HFF-Myc (cell line): ENCODE measurements around the gene KANK2.

ENCODE experiments used
- DNase-seq: peaks from one replicate; pipeline ENCODE4 v3.0.0-alpha.2; 2011; ENCODE audit warnings: low read depth; ENCODE audit errors: extremely low read depth
- H3K4me3 ChIP-seq: replicated peaks from 2 replicates; pipeline ENCODE4 v1.5.1; 2011; ENCODE audit warnings: low read depth, mild to moderate bottlenecking, control low read depth, low read length
- TF ChIP-seq, protein P1 (sequence below): IDR thresholded peaks from 2 replicates; pipeline ENCODE4 v1.5.1; 2012; ENCODE audit warnings: mild to moderate bottlenecking, low read depth, low read length, control low read depth; ENCODE audit errors: missing control alignments

KANK2 gene

DNA sequence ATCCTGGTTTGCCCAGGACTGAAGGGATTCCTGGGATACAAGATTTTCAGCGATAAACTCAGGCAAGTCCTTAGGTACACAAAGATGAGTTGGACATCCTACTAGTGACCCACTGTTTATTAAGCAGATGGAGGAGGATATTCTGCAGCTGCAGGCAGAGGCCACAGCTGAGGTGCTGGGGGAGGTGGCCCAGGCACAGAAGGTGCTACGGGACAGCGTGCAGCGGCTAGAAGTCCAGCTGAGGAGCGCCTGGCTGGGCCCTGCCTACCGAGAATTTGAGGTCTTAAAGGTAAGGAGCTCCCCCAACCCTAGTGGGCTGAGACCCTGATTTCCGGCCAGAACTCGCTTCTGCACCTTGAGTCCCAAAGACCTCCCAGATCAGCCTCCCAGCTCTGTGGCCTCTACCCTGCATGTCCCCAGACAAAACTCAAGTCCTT lies 42.7 kb upstream of the KANK2 start:
- DNase-seq = no peak
- H3K4me3 ChIP-seq = no peak overlapping the region

DNA sequence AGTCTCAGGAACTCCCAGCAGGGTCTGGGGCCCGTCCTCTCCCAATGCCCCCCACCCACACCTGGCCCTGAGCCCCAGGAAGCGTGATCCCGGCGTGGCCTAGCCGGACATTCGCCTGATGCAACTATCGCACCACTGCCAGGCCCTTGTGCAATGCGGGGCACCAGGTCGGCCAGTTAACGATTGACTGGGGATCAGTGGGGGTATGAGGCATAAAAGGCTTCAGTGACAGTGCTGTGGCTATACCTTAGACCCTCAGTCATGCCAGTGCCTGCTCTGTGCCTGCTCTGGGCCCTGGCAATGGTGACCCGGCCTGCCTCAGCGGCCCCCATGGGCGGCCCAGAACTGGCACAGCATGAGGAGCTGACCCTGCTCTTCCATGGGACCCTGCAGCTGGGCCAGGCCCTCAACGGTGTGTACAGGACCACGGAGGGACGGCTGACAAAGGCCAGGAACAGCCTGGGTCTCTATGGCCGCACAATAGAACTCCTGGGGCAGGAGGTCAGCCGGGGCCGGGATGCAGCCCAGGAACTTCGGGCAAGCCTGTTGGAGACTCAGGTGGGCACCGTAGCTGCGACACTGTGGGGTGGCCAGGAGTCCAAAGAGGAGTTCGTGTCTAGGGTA lies 42.1 kb upstream of the KANK2 start, which contains the start of gene ANGPTL8:
ANGPTL8 (plus strand) TSS at position 243 of the 624 bp plus-strand sequence; CDS start at position 262, 19 bp downstream.
- H3K4me3 ChIP-seq = no peak within 1 kb of the TSS
- TF ChIP-seq, protein P1, sequence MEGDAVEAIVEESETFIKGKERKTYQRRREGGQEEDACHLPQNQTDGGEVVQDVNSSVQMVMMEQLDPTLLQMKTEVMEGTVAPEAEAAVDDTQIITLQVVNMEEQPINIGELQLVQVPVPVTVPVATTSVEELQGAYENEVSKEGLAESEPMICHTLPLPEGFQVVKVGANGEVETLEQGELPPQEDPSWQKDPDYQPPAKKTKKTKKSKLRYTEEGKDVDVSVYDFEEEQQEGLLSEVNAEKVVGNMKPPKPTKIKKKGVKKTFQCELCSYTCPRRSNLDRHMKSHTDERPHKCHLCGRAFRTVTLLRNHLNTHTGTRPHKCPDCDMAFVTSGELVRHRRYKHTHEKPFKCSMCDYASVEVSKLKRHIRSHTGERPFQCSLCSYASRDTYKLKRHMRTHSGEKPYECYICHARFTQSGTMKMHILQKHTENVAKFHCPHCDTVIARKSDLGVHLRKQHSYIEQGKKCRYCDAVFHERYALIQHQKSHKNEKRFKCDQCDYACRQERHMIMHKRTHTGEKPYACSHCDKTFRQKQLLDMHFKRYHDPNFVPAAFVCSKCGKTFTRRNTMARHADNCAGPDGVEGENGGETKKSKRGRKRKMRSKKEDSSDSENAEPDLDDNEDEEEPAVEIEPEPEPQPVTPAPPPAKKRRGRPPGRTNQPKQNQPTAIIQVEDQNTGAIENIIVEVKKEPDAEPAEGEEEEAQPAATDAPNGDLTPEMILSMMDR = no peak
- DNase-seq = no peak

More for the DNA sequence above, 42.7 kb upstream of the KANK2 start:
- TF ChIP-seq, protein P1 = no peak

DNA sequence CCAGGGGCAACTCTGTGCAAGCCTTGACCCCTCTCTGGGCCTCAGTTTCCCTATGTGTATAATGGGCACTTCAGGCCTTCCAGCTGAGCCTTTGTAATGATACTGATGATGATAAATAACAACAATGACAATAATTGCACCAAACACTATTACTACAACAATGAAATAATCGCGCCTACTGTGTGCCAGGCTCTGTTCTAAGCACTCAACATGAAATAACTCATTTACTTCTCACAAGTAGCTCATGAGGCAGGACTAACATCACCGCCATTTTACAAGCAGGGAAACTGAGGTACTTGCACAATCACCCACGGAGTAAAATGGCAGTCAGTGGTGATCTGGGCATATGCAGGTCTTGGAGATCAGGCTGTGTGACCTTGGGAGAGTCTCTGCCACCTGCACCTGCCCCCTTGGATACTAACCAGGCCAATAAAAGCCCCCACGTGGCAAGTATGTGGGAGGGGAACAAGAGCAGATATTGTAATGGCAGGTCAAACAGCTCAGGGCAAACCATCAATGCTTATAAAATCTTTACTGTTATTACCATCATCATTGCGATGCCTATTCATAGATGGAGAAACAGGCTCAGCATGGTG lies 41.5 kb upstream of the KANK2 start:
- TF ChIP-seq, protein P1 = no peak
- no peak overlapping the region for H3K4me3 ChIP-seq
- DNase-seq = no peak

DNA sequence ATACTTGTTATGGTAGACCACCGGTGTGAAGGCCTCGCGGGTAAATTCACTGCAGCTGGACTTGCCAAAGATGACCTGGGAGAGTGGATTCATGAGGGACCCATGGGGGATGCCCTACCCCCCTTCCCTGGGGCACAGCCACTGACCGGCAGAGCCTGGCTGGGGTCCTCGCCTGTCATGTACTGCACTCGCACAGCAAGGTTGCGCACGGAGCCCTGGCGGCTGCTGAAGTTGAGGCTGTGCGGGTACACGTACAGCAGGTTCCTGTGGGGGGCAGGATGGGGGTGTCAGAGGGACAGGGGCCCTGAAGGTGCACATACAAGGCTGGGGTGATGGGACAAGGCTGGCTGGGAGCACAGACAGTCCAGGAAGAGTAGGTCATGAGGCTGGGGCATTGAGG lies 40.7 kb upstream of the KANK2 start:
- DNase-seq = no peak
- TF ChIP-seq, protein P1 = no peak
- H3K4me3 ChIP-seq = no peak overlapping the region

DNA sequence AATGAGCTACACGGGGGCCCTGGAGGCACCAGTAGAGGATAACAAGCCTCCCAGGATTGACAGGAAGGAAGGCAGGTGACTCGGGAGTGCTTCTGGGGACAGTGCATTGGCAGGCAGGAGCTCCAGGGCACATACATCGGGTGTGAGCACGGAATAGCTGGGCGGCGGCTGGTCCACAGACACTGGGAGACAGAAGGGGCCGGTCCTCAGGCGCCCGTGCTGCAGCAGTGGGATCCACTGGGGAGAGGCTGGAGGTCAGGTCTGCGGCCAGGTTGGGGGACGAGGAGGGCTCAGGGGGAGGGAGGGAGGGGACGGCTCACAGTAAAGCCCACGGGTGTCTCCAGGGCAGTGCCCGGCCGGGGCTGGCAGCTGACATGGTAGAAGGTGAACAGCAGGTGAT lies 40.0 kb upstream of the KANK2 start:
- H3K4me3 ChIP-seq = no peak overlapping the region
- TF ChIP-seq, protein P1 = no peak
- DNase-seq = no peak

DNA sequence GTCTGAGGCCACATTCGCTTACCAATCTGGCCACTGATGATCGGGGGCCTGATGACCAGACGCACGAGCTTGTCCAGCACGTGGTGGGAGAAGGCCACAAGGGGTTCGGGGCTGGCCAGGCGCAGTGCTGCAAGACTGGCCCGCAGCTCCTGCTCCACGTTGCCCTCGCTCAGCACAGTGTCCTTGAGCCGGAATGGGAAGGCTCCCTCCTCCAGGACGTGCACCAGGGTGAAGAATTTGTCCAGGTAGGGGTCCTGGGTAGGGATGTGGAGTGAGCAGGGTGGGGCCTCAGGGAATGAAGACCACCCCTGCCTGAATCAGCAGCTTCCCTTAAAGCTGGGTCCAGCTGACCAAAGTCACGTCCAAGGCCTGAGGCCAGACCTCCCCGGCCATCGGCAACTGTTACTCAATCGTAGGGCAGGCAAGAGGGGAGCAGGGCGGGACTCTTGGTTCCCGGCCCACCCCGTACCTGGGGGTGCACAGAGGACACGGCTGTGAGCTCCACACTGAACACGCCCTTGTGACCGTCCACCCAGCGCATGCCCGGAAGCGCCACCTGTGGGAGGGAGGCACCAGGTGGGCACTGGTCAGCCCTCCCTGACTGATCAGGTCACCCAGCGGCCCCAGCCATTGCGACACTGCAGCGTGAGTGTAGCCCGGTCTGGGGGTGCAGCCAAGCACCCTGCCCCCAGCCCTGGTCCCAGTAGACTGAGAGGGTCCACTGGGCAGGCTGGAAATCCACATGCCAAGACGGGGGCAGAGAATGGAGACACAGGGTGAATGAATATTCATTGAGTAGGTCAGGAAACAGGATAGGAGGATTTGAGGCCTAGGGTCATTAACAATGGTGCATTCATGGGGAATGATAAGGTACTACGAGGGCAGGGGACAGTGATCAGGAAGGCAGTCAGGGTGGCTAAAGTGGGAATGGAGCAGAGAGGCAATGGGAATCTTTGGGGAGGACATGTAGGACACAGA lies 39.3 kb upstream of the KANK2 start:
- no peak overlapping the region for H3K4me3 ChIP-seq
- TF ChIP-seq, protein P1 = no peak
- DNase-seq = no peak
